GM12873 (cell line): Measurements from ENCODE around the gene CLEC5A.

Experiments used
- TF ChIP-seq, protein P1 (sequence below): IDR thresholded peaks from 2 replicates; pipeline ENCODE4 v1.5.1; 2012; ENCODE audit warnings: low read depth, mild to moderate bottlenecking, moderate library complexity, low read length, control low read depth; ENCODE audit not compliant: insufficient read depth; ENCODE audit errors: missing control alignments

Gene CLEC5A

DNA sequence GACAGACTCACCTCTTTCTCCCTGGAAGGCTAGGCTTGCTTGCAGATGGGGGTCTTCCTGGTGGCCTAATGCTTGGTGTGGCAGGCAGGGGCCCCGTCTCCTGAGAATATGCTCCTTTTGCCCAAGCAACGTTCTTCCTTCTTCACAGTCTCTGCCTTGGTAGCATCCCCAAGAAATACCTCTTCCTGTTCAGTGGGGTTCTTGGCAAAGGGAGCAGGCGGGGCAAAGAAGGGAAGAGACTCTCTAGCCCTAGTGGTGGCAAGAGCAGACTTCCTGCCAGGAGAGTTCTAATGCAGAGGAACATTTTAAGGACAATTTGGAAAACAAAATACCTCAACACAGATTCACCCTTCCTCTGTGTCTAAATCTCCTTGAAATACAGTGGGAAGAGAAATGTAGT lies at the start of gene CLEC5A:
Gene CLEC5A, minus strand, starts transcription at position 179 of the 400 bp plus-strand sequence. CDS start 682 bp downstream, outside the sequence.
- TF ChIP-seq, protein P1, sequence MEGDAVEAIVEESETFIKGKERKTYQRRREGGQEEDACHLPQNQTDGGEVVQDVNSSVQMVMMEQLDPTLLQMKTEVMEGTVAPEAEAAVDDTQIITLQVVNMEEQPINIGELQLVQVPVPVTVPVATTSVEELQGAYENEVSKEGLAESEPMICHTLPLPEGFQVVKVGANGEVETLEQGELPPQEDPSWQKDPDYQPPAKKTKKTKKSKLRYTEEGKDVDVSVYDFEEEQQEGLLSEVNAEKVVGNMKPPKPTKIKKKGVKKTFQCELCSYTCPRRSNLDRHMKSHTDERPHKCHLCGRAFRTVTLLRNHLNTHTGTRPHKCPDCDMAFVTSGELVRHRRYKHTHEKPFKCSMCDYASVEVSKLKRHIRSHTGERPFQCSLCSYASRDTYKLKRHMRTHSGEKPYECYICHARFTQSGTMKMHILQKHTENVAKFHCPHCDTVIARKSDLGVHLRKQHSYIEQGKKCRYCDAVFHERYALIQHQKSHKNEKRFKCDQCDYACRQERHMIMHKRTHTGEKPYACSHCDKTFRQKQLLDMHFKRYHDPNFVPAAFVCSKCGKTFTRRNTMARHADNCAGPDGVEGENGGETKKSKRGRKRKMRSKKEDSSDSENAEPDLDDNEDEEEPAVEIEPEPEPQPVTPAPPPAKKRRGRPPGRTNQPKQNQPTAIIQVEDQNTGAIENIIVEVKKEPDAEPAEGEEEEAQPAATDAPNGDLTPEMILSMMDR, result no peak

DNA sequence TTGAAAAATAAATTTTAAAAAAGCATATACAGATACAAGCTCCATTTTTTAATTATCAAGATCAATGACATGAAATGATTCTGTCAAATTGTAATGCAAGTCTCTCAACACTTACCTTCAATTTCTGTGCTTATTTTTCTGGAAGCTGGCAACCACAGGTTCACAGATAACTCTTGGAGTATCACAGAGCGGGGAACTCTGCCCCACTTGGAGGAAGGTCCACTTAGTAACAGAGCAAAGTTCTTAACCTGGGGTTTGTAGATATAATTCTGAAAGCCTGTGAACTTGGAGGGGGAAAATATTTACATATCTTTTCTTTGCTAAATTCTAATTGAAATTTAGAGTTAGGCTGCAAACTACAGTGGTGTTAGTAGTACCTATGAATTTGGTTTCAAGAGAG lies 46.6 kb upstream of the CLEC5A start:
- TF ChIP-seq, protein P1, result no peak

DNA sequence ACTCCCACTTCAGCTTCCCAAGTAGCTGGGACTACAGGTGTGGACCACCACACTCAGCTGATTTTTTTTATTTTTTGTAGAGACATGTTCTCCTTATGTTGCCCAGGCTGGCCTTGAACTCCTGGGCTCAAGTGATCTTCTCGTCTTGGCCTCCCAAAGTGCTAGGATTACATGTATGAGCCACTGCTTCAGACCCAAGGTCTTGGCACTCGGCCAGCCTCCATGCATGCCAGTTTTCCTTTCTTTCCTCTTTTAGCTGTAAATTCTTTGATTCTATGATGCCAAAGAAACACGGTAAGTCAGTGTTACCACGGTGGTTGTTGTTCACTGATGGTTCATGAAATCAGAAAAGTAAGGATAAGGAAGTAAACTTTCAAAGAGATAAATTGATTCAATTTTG lies 45.9 kb upstream of the CLEC5A start:
- TF ChIP-seq, protein P1, result no peak

DNA sequence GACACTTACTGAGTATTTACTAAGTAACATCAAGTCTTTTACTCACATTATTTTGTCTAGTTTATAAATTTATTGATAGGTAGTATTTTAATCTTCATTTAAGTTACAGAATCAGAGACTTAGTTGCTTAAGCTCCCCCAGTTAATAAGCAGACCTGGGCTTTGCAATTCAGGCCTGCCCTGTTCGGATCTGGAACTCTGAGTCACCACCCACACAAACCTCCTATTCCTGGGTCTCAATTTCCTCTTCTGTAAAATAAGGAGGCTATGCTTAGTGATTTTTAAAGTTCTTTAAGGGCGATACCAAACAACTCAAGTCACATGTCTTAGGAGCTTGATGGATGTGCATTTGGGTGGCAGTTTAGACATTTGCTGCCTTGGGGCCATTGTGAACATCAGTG lies 45.4 kb upstream of the CLEC5A start:
- TF ChIP-seq, protein P1, result no peak

DNA sequence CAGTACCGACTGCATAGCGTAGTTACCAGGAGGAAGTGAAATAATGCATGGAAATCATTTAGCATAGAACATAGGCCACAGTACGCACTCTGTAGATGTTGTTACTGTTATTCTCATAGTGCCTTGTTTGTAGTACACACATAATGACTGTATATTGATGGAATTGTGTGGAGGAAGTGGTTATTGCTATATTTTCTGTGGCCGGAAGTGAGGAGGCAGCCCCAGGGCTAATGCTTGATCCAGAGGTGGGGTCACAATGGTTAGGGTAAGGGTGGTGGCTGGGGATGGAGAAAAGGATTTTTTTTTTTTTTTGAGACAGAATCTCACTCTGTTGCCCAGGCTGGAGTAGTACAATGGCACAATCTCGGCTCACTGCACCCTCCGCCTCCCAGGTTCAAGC lies 44.4 kb upstream of the CLEC5A start:
- TF ChIP-seq, protein P1, result no peak

DNA sequence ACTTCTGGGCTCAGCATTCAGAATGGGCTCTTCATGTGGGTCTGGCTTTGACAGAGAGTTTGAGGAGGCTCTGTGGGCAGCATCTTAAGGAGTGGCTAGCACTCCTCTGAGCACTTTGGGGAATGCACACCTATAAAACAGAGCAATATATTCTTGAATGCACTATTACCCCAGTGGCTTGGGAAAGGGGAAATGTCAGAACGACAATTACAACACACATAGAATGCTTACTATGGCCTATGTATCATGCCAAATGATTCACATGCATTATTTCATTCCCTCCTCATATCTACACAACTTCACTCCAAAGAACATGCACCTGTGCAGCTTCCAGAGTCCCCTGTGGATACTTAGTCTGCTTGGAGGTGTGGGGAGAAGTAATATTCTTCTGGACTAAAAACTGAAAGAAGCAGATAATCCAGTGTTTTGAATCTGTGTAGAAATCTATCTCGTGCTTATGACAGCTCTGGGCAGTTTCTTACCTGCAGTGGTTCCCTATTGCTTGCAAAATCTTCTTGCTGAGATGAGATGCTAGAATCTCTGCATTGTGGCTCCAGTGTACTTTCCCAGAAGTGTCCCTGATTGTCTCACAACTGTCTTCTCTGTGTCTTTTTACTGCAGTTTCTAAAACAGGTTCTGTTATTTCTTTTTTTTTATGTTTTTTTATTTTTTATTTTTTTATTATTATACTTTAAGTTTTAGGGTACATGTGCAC lies 43.4 kb upstream of the CLEC5A start:
- TF ChIP-seq, protein P1, result no peak

DNA sequence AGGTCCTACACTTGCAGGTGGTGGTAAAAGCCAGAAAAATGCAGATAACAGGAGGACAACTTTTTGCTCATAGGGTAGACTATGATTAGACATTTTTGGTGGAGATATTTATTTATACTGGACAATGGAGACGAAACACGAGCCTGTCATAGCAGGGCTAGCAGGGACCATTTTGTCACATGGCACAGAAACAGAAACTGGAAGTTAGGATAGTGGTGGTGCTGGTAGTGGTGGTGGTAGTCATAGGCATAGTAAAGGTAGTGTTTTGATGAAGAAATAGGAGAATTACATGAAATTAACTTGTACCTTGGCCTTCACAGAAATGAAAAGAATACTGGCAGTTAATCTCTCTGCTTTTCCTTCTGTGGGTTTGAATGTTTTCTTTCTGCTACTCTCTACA lies 40.1 kb upstream of the CLEC5A start:
- TF ChIP-seq, protein P1, result no peak
